ENCODE results near the gene EPHA3. TPM values are rescaled to one million over a fixed set of nuclear protein-coding genes. Genes with fewer than 3 reads are reported as not detected.

EPHA3 gene
- total RNA-seq, 1 donor from 2014 or later, result 3.3 TPM

GRCh38 chr3:89521328-89521727 lies 413.9 kb downstream of the EPHA3 start:
- no peak for DNase-seq (ENCODE audit: low spot score in 2 of 2)
- intact Hi-C loops (cut with DNase I), result no loop called here
- TF ChIP-seq, protein P1, sequence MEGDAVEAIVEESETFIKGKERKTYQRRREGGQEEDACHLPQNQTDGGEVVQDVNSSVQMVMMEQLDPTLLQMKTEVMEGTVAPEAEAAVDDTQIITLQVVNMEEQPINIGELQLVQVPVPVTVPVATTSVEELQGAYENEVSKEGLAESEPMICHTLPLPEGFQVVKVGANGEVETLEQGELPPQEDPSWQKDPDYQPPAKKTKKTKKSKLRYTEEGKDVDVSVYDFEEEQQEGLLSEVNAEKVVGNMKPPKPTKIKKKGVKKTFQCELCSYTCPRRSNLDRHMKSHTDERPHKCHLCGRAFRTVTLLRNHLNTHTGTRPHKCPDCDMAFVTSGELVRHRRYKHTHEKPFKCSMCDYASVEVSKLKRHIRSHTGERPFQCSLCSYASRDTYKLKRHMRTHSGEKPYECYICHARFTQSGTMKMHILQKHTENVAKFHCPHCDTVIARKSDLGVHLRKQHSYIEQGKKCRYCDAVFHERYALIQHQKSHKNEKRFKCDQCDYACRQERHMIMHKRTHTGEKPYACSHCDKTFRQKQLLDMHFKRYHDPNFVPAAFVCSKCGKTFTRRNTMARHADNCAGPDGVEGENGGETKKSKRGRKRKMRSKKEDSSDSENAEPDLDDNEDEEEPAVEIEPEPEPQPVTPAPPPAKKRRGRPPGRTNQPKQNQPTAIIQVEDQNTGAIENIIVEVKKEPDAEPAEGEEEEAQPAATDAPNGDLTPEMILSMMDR (IDR thresholded peaks at IDR 0.05), result no peak
- Histone ChIP-seq H3K27ac (peak overlapping the region; percentile 4 to 34), H3K9me3 (no peaks in the 10 kb centered on the region), H3K27me3 (no peaks in the 10 kb centered on the region), H3K4me1 (peaks cover 0 to 2% of the 10 kb centered on the region in 2 donors), H3K4me3 (no peak overlapping the region), H3K36me3 (no peaks in the 10 kb centered on the region)

DNA sequence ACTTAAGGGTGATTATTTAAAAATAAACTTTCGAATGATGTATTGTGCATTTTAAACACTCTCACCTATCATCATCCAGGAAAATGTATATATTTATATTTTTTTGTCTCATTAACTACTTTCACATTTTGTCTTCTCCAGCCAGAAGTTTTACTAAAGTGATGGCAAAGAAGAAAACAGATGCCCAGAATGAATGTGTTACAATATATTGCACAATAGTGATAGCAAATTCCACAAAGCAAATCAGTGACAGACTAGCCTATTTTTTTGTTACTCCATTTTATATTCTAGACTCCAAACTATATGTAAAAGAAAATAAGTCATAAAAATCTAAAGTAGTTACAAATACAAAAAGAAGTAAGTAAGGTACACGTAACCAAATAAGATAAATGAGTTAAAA lies 414.7 kb downstream of the EPHA3 start:
- H3K27me3 ChIP-seq, result no peaks in the 10 kb centered on the region
- no peaks in the 10 kb centered on the region for H3K36me3 ChIP-seq
- intact Hi-C loops (cut with DNase I), result no loop called here
- DNase-seq (ENCODE audit: low spot score in 2 of 2), result no peak
- peaks cover 0 to 2% of the 10 kb centered on the region in 2 donors for H3K4me1 ChIP-seq
- H3K9me3 ChIP-seq, result no peaks in the 10 kb centered on the region
- no peak overlapping the region for H3K4me3 ChIP-seq
- H3K27ac ChIP-seq, result no peak overlapping the region
- TF ChIP-seq, protein P1 (IDR thresholded peaks at IDR 0.05), result no peak

- DNase-seq (ENCODE audit: low spot score in 2 of 2), result no peak
- Histone ChIP-seq H3K27me3 (no peaks in the 10 kb centered on the region), H3K4me1 (peaks cover 0 to 2% of the 10 kb centered on the region in 2 donors), H3K27ac (no peak overlapping the region), H3K36me3 (no peaks in the 10 kb centered on the region), H3K4me3 (no peak overlapping the region), H3K9me3 (no peaks in the 10 kb centered on the region)
- intact Hi-C loops (cut with DNase I), result no loop called here
- TF ChIP-seq, protein P1 (IDR thresholded peaks at IDR 0.05), result no peak
Measured at GRCh38 chr3:89525609-89526008, 418.2 kb downstream of the EPHA3 start.

- H3K4me1 ChIP-seq, result no peaks in the 10 kb centered on the region
- no peak for DNase-seq (ENCODE audit: low spot score in 2 of 2)
- H3K27me3 ChIP-seq, result no peaks in the 10 kb centered on the region
- H3K9me3 ChIP-seq, result no peaks in the 10 kb centered on the region
- H3K4me3 ChIP-seq, result no peak overlapping the region
- no peak overlapping the region for H3K27ac ChIP-seq
- TF ChIP-seq, protein P1 (IDR thresholded peaks at IDR 0.05), result no peak
- intact Hi-C loops (cut with DNase I), result no loop called here
- H3K36me3 ChIP-seq, result no peaks in the 10 kb centered on the region
Measured at GRCh38 chr3:89527736-89528305, 420.4 kb downstream of the EPHA3 start.

Measured in ascending aorta (tissue), 2 donors.